Superior temporal gyrus (tissue), 1 donor: Measurements from ENCODE around the gene F11.
A peak's percentile ranks its signal among the peaks of the same experiment; 100 is the strongest.
"Not testable (repeated sequence)": the region's sequence is repeated elsewhere in the genome, so short reads cannot be mapped to it uniquely, and the experiment has no call there.

ENCODE experiments used
- DNase-seq: peaks from one replicate; pipeline ENCODE4 v3.0.0-alpha.2; 2016; ENCODE audit errors: extremely low spot score

The F11 gene

DNA sequence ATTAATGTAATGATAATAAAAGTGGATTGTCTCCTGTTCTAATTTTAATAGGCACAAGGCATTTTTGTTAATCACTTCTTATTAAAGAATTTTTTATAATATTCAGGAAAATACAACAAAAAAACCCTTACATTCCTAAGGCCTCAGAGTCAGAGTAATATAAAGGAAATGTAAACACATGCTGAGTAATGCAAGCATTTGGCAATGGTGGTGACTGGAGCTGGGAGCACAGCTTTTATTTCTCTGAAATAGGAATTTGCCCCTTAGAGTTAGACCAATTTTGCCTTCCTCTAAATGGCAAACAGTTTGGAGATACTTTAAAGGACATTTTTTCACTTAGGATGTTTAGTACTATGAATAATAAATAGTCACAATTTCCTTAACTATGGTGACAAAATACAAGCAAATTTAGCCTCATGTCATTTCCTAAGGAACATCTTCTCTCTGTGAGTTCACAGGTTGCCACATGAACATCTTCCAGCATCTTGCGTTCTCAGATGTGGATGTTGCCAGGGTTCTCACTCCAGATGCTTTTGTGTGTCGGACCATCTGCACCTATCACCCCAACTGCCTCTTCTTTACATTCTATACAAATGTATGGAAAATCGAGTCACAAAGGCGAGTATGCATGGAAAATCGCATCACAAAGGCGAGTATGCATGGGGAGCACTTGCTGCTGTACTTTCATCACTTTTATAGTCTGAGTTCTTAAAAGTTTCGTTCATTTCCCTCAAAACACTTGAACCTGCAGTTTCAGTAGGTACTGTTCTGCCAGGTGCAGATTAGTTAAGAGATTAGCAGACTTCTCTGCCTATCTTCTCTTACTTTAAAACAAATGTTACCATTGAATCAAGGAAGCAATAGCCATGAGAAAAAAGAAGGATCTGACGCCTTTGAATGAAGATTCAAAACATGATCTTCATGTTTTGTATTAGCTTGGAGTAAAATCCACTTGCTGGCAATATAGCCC is 15.9 kb upstream of the F11 start:
- DNase-seq = no peak

DNA sequence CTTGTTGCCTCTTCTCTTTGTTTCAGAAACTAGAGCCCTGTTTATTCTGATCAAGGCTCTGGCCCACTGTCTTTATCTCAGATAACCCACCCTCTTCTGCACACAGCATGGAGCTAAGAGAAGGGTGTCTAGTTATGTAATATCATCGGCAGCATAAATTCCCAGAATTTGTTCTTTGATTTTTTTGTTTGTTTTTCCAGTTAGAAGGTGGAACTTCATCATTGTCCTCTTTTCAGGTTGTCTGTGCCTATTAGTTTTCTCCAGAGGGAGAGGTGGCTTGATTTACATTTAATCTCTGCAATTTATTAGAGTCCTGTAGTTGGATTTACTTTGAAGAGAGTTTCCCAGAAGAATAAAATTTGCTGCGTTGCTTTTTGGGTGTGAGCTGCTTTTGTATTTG is 15.2 kb upstream of the F11 start:
- DNase-seq = no peak

- DNase-seq = no peak
Measured at GRCh38 chr4:186255122-186255521, 10.9 kb upstream of the F11 start.

DNA sequence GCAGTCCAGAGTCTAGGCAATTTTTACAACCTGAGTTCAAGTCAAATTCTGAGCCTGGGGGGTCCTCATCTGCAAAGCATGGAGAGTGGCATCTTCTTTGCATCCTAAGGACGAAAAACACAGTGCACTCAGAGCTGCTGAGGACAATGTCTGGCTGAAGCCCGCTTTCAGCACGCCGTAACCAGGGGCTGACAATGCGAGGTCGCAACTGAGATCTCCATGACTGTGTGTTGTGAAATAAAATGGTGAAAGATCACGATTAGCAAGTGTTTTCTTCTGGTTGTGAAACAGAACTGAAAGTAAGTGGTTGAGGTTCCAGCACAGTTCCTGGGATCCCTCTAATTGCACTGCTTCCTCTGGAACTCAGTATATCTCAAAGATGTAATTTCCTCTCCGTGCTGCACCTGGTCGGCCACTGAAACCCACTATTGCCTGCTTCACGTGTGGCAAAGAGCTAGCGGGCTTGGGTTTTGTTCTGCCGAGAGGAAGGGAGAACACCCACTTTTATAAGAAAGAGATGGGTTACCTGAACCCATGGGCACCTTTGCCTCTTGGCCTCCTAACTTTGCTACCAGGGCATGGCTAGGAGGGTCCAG is 7.7 kb upstream of the F11 start:
- DNase-seq = no peak

DNA sequence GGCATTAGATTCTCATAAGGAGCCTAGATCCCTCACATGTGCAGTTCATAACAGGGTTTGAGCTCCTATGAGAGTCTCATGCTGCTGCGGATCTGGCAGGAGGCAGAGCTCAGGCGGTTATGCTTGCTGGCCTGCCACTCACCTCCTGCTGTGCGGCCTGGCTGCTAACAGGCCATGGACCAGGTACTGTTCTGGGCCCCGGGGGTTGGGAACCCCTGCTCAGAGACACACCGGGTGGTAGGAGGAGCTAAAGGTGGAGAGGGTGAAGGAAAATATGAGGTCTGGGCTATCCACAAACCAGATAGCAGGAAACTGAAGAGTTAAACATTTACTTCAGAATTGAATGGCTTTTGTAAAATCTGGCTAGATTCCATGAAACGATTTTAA is 5.9 kb upstream of the F11 start:
- DNase-seq = no peak

DNA sequence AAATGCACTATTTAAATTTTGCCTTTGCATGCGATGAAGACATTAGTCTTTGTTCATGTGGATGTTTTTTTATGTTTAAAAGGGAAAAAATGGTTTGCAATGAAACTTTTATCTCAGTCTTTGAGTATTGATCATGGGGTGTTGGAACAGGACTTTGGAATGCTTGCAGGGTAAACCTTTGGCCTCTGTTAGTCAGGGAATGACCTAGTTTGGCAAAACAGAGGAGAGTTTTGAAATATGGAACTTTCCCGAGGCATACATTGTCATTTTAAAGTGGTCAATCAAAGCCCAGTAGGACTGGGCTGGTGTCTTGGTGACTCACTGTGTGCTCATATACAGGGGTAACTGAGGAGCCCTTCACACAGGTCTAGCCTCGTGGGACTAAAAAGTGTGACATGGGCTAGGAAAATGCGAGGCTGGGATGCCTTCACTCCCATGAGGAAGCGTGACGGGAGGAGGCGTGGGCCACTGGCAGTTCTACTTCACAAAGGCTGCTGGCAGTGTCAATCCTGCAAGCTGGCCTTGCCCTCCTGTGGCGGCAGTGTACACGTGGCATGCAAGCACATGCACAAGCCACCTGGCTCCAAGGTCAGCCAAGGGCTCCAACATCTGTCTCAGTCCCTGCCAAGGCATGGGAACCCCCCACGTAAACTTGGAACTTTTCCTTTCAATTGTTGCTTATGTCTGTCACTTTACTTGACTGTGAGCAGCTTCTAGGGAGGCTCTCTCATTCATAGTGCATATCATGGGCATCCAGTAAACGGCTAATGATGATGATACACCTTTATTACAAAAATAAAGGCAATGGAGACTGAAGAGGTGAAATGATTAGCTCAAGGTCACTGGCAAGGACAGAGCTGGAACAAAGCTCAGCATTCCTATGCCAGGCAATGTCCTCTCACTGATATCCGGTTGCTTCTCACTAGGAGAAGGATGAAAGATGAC is 5.2 kb upstream of the F11 start:
- DNase-seq = no peak

DNA sequence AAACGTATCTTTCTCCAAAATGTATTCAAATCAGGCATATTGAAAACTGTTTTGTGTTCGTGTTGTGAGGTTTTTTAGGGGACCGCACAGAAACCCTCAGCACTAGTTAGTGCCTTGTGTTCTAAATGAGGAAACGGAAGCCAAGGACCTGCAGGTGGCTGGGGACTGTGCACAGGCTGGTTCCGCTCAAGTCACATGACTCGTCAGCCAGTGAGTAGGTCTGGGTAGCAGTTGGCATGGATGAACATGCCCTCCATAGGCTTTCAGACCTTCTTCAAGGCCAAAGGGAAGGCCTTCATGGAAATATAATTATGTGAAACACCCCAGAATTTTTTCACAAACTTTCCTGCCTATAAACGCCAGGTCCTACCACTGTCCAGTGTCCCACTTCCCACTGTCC is 1.3 kb upstream of the F11 start:
- no peak for DNase-seq

- DNase-seq = not testable (repeated sequence)
Measured at GRCh38 chr4:186265250-186265649, 739 bp upstream of the F11 start.

GRCh38 chr4:186266729-186267456 is 904 bp downstream of the F11 start:
- DNase-seq = no peak

DNA sequence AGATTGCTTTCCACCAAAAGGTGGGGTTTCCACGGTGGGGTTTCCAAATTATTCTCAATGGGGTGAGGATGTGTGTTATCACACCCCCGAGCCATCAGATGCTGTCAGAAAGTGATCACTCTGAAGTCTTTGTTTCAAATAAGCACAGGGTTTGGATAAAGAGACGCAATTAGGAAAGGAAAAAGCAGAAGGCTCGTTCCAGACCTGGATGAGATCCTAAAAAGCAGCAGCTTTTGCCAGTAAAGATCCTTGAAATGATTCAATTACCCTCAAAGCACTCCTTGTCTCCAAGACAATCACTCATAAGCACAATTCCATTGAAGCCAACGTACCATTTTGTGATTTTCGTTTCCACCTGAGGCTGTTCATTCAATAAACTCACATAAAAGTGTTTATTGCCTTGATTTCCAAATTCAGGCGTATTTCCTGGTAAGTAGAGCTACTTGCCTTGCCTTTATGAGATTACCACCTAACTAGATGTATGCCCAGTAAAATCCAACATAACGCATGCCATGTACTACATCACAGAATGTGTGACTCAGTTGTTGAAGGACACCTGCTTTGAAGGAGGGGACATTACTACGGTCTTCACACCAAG is 5.2 kb downstream of the F11 start:
- no peak for DNase-seq

GRCh38 chr4:186272699-186273391 is 6.9 kb downstream of the F11 start:
- no peak for DNase-seq

GRCh38 chr4:186273392-186273789 is 7.4 kb downstream of the F11 start:
- DNase-seq = not testable (repeated sequence)

DNA sequence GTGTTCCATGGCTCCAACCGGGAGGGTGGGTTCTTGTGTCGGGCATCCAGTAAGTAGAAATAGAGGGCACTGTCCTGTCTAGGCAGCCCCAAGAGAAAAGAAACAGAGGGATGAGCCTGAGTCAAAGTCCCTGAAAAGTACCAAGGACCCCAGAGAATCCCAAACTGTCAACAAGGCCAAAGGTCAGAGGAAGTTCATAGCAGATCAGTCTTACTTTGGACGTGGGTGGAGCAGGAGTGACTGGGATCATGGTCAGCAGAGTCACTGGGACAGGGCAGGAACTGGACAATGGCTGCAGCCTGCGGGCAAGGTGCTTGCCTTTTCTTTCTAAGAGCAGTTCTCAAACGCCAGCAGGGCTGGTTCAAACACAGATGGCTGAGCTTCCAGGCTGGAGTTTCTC is 17.3 kb downstream of the F11 start:
- DNase-seq = no peak

DNA sequence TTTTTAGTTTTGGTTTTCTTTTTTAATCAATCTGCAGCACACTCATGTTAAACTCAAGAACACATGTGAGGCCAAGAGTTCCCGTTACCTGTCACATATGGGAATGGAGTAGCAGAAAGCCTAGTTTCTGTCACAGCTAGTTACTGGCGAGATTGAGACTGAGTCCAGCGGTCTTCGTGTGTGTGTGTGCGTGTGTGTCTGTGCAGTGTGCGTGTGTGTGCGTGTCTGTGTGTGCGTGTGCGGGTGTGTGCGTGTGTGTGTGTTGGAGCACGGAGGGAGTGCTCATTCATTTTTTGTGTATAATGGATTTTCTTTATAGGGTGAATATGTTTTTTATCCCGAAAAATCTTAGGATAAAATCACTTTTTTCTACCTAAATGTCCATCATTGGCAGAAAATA is 19.2 kb downstream of the F11 start:
- DNase-seq = no peak

DNA sequence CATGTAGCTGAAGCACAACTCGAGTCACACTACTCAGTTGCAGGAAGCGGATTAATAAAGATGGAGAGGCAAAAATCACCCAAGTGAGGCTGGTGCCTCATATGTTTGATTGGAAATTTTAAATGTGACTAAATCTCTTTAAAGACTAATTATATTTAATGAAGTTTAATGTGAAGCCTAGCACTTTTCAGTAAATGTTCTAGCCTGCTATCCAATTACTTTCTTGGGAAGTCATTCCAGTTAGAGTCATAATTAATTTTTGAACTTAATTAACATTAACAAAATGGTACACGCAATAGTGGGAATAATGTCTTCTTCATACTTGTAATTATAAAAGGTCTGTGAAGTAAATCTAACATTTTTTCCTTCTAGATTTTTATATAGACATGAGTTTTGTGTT is 20.6 kb downstream of the F11 start:
- DNase-seq = no peak

DNA sequence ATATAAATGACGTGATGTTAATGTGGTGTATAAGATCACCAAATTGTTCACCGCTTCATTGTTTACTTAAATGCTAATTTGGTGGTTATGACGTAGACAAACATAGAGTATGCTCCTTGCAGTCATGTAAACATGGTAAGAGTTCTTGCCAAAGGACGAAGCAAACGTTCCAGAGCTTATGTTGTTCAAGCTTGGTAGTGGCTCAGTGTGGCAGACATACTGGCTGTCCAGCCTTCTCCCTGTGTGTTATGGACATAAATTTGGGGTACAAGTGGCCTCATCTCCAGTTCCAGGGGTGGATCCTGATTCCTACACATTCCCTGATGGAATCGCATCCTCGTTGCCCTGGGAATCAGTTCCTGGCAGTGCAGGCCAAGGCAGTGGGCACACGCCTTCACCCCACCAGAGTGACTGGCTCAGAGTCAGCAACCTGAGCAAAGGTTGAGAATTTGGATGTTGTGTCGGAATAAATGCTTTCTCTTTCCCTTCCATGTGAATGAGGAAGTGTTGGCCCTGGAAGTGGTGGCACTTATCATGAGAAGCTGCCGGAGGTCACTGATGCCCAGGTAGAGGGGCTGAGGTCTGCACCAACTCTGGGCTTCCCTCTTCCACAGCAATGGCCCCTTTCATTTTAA is 25.4 kb downstream of the F11 start:
- no peak for DNase-seq

DNA sequence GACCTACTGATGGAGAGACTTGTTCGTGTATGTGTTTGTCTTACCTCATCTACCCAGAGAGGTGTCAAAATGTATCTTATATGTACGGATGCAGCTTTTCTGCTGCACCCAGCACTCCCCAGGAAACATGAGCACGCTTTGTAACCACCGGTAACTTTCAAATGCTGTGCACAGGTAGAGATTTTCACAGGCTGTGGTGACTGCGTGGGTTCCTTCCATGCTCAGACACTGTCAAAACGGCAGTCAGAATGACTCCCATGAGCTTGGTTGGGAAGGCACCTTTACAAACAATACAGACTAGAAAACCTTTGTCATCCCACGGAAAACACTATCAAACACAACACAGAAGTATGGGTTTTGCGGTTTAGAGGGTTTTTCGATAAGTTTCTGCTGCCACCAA is 28.2 kb downstream of the F11 start:
- DNase-seq = no peak

DNA sequence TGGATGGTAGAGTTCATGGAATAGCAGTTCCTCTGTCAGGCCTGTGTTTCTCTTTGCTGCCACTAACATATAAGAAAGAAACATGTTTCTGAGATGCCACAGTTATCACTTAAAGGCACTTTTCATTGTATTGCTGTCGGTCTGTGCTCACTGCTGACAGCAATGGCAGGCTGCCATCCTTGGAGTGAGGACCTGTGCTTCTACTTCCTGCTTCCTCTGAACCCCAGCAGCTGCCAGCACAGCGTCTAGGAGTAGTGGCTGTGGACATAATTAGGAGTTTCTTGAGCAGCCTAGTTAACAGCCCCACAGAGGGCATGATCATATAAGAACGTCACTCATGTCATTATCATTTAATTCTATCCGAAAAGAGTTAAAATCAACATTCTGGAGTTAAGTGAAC is 30.5 kb downstream of the F11 start:
- no peak for DNase-seq

- peak; percentile 87 for DNase-seq
Measured at GRCh38 chr4:186297013-186297645, 31.1 kb downstream of the F11 start.
